ENCODE data around the gene OR2D3.

OR2D3 gene

DNA sequence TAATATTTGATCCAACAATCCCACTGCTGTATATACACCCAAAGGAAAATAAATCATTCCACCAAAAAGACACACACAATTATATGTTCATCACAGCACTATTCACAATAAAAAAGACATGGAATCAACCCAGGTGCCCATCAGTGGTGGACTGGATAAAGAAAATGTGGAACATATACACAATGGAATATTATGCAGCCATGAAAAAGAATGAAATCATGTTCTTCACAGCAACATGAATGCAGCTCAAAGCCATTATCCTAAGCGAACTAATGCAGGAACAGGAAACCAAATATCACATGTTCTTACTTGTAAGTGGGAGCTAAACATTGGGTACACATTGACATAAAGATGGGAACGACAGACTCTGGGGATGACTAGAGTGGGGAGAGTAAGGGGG, 1.1 kb upstream of the OR2D3 start:
- H2AFZ ChIP-seq (ENCODE audit: low read length) = no peak overlapping the region
- TF ChIP-seq EZH2 (IDR thresholded peaks at IDR 0.05; ENCODE audit: borderline replicate concordance, low read length) = no peak
- TF ChIP-seq, protein P1, sequence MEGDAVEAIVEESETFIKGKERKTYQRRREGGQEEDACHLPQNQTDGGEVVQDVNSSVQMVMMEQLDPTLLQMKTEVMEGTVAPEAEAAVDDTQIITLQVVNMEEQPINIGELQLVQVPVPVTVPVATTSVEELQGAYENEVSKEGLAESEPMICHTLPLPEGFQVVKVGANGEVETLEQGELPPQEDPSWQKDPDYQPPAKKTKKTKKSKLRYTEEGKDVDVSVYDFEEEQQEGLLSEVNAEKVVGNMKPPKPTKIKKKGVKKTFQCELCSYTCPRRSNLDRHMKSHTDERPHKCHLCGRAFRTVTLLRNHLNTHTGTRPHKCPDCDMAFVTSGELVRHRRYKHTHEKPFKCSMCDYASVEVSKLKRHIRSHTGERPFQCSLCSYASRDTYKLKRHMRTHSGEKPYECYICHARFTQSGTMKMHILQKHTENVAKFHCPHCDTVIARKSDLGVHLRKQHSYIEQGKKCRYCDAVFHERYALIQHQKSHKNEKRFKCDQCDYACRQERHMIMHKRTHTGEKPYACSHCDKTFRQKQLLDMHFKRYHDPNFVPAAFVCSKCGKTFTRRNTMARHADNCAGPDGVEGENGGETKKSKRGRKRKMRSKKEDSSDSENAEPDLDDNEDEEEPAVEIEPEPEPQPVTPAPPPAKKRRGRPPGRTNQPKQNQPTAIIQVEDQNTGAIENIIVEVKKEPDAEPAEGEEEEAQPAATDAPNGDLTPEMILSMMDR (IDR thresholded peaks at IDR 0.05; ENCODE audit: low read length) = no peak
- no peaks in the 10 kb centered on the region for H3K4me1 ChIP-seq (ENCODE audit: insufficient read depth, low read length, severe bottlenecking)

DNA sequence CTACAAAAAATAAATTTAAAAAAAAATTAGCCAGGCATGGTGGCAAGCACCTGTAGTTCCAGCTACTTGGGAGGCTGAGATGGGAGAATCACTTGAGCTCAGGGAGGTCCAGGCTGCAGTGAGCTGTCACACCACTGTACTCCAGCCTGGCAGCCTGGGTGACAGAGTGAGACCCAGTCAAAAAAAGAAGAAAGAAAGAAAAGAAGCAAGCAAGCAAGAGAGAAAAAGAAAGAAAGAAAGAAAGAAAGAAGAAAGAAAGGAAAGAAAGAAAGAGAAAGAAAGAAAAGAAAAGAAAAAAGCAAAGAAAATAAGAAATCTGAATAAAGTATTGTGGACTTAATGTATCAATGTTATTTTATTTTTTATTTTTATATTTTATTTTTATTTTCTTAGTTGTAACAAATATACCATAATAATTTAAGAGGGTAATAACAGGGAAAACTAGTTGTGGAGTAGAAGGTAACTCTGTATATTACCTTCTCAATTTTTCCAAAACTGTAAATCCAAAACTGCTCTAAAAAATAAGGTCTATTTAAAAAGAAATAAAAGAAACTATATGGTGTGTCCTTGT, 4.3 kb downstream of the OR2D3 start:
- H4K20me1 ChIP-seq (ENCODE audit: insufficient read depth, low read length) = no peaks in the 10 kb centered on the region
- H3F3A ChIP-seq (ENCODE audit: insufficient read depth, low read length) = no peaks in the 10 kb centered on the region
- no peaks in the 10 kb centered on the region for H3K9me2 ChIP-seq (ENCODE audit: low read depth, low read length)
- H3K4me1 ChIP-seq (ENCODE audit: insufficient read depth, low read length, severe bottlenecking) = peaks cover 34% of the 10 kb centered on the region
- no peak overlapping the region for H3K4me2 ChIP-seq (ENCODE audit: low read length)
- H3K27me3 ChIP-seq (ENCODE audit: insufficient read depth, low read length) = no peaks in the 10 kb centered on the region
- no peak overlapping the region for H3K9ac ChIP-seq (ENCODE audit: low read length)
- H2AFZ ChIP-seq (ENCODE audit: low read length) = no peak overlapping the region
- no peaks in the 10 kb centered on the region for H3K9me3 ChIP-seq (ENCODE audit: low read length)
- peaks cover 7% of the 10 kb centered on the region; the same call in 1 of the 2 replicates for H3K79me2 ChIP-seq (ENCODE audit: insufficient read depth, low read length)
- peak overlapping the region; percentile 80 for H3K27ac ChIP-seq (ENCODE audit: low read depth, low read length, poor library complexity, severe bottlenecking)
- TF ChIP-seq EZH2 (IDR thresholded peaks at IDR 0.05; ENCODE audit: borderline replicate concordance, low read length) = no peak
- TF ChIP-seq, protein P1 (IDR thresholded peaks at IDR 0.05; ENCODE audit: low read length) = no peak
- H3K4me3 ChIP-seq (ENCODE audit: low read depth, low read length, poor library complexity, severe bottlenecking) = no peak overlapping the region
- peaks cover 16% of the 10 kb centered on the region for H3K36me3 ChIP-seq (ENCODE audit: insufficient read depth, low read length)

More for the DNA sequence above, 1.1 kb upstream of the OR2D3 start:
- H3K79me2 ChIP-seq (ENCODE audit: insufficient read depth, low read length) = no peaks in the 10 kb centered on the region
- H3F3A ChIP-seq (ENCODE audit: insufficient read depth, low read length) = no peaks in the 10 kb centered on the region
- no peak overlapping the region for H3K9ac ChIP-seq (ENCODE audit: low read length)
- H3K9me3 ChIP-seq (ENCODE audit: low read length) = no peaks in the 10 kb centered on the region
- no peak overlapping the region for H3K27ac ChIP-seq (ENCODE audit: low read depth, low read length, poor library complexity, severe bottlenecking)
- no peaks in the 10 kb centered on the region for H3K27me3 ChIP-seq (ENCODE audit: insufficient read depth, low read length)
- H3K4me3 ChIP-seq (ENCODE audit: low read depth, low read length, poor library complexity, severe bottlenecking) = no peak overlapping the region
- H3K4me2 ChIP-seq (ENCODE audit: low read length) = no peak overlapping the region
- H3K36me3 ChIP-seq (ENCODE audit: insufficient read depth, low read length) = no peaks in the 10 kb centered on the region
- H4K20me1 ChIP-seq (ENCODE audit: insufficient read depth, low read length) = no peaks in the 10 kb centered on the region
- no peaks in the 10 kb centered on the region for H3K9me2 ChIP-seq (ENCODE audit: low read depth, low read length)

DNA sequence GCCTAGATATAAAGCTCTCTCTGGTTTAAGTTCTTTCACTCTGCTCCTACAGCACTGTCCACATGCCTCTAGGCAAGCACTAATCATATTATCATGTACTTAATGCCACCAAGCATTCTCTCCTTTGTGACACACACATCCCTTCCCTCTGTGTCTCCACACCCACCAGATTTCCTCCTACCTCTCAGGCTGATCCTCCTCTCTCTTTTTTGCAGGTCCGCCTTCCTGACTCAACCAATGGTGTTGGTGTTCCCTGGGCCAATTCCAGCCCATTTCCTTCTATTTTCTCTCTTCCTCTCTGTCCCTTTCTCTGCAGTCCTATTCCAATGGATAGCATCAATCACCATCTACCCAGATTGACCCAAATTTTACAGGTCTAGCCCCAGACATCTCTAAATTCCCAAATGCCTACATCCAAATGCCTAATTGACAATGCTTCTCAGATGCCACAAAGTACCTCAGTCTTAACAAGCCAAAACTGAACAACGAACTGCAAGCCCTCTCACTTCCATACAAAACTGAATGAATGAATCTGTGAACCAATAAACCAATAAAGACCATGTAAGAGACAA, 4.9 kb downstream of the OR2D3 start:
- peaks cover 7% of the 10 kb centered on the region; the same call in 1 of the 2 replicates for H3K79me2 ChIP-seq (ENCODE audit: insufficient read depth, low read length)
- peak overlapping the region; percentile 94 for H3K4me2 ChIP-seq (ENCODE audit: low read length)
- H3K9me2 ChIP-seq (ENCODE audit: low read depth, low read length) = no peaks in the 10 kb centered on the region
- peak overlapping the region; percentile 80 for H3K27ac ChIP-seq (ENCODE audit: low read depth, low read length, poor library complexity, severe bottlenecking)
- H2AFZ ChIP-seq (ENCODE audit: low read length) = peak overlapping the region; percentile 11; the same call in 1 of the 2 replicates
- H3K36me3 ChIP-seq (ENCODE audit: insufficient read depth, low read length) = peaks cover 22% of the 10 kb centered on the region
- peak overlapping the region; percentile 85 for H3K9ac ChIP-seq (ENCODE audit: low read length)
- no peaks in the 10 kb centered on the region for H4K20me1 ChIP-seq (ENCODE audit: insufficient read depth, low read length)
- H3K27me3 ChIP-seq (ENCODE audit: insufficient read depth, low read length) = no peaks in the 10 kb centered on the region
- H3K4me3 ChIP-seq (ENCODE audit: low read depth, low read length, poor library complexity, severe bottlenecking) = peak overlapping the region; percentile 92
- no peaks in the 10 kb centered on the region for H3K9me3 ChIP-seq (ENCODE audit: low read length)
- H3K4me1 ChIP-seq (ENCODE audit: insufficient read depth, low read length, severe bottlenecking) = peaks cover 34% of the 10 kb centered on the region
- TF ChIP-seq, protein P1 (IDR thresholded peaks at IDR 0.05; ENCODE audit: low read length) = no peak
- no peak for TF ChIP-seq EZH2 (IDR thresholded peaks at IDR 0.05; ENCODE audit: borderline replicate concordance, low read length)
- H3F3A ChIP-seq (ENCODE audit: insufficient read depth, low read length) = no peaks in the 10 kb centered on the region

All from OCI-LY1 (cell line).